Fibroblast of lung (primary cell): ENCODE results near the gene SLC18A3.

Experiments
- CTCF ChIP-seq, 2 donors: IDR thresholded peaks in 1 of 2; conservative IDR thresholded peaks in 1 of 2; 1 replicate in 1 of 2; 2 replicates in 1 of 2; pipeline ENCODE4 v1.5.1; 2011 to 2012; ENCODE audit warnings: low read length in 2 of 2, control low read depth in 1 of 2, inconsistent platforms in 1 of 2, low read depth in 1 of 2, mild to moderate bottlenecking in 1 of 2
- EZH2 ChIP-seq: IDR thresholded peaks from 2 replicates; pipeline ENCODE4 v1.5.1; 2012; ENCODE audit warnings: low read length, control low read depth, mild to moderate bottlenecking; ENCODE audit errors: missing control alignments

- no peak for TF ChIP-seq EZH2
- TF ChIP-seq CTCF (conservative IDR thresholded peaks at IDR 0.05 in 1 of 2, IDR thresholded peaks at IDR 0.05 in 1 of 2; ENCODE audit: low read depth in 1 of 2, low read length in 2 of 2): no peak
These were observed 2.5 kb downstream of the SLC18A3 start for GRCh38 chr10:49612513-49613164.
